Measurements from ENCODE around the gene ARMC2.

The ARMC2 gene

GRCh38 chr6:109015176-109015575 lies 167.0 kb downstream of the ARMC2 start:
- DNase-seq (ENCODE audit: low read depth in 3 of 3), result no peak

GRCh38 chr6:109019911-109020310 lies 171.7 kb downstream of the ARMC2 start:
- DNase-seq (ENCODE audit: low read depth in 3 of 3), result no peak

GRCh38 chr6:109021870-109022269 lies 173.6 kb downstream of the ARMC2 start:
- no peak for DNase-seq (ENCODE audit: low read depth in 3 of 3)

- DNase-seq (ENCODE audit: low read depth in 3 of 3), result no peak
These were observed 175.2 kb downstream of the ARMC2 start for GRCh38 chr6:109023356-109023925.

Data from stimulated activated CD4-positive, alpha-beta T cell treated with anti-CD3 and anti-CD28 coated beads, TNF-alpha, amount 100 ng/mL, for 48 hours (primary cell).